H1 (cell line): Measurements from ENCODE around the gene CRBN. TPM values are rescaled to one million over a fixed set of nuclear protein-coding genes. Genes with fewer than 3 reads are reported as not detected.

ENCODE experiments used
- CTCF ChIA-PET: fragments of 300-600 bp; sonication (Branson Sonifier 250); formaldehyde crosslinking; loops from one replicate; lab custom pipeline; 2021; ENCODE audit not compliant: partially characterized antibody; lab: Charles Lee
- POLR2A ChIA-PET: fragments of 300-600 bp; sonication (Branson Sonifier 250); formaldehyde crosslinking; loops from one replicate; lab custom pipeline; 2021; ENCODE audit warnings: inconsistent platforms; ENCODE audit not compliant: partially characterized antibody; lab: Charles Lee
- DNase-seq, 2 experiments: peaks; one replicate each; pipeline versions ENCODE4 v3.0.0 to v3.0.0-alpha.2; 2010 to 2022; ENCODE audit warnings: low spot score in 2 of 2, low read depth in 1 of 2, mixed read lengths in 1 of 2
- FAIRE-seq: peaks from 2 replicates; lab custom pipeline; 2011; peaks lifted over from hg19 to GRCh38; lab: Jason Lieb, UNC
- H2AFZ ChIP-seq: 2 replicates; pipeline ENCODE4 v1.8.1; 2012; ENCODE audit warnings: low read length, inconsistent platforms
- H2AK5ac ChIP-seq: 2 replicates; pipeline ENCODE4 v1.6.1; 2013; ENCODE audit warnings: low read depth, low read length
- H2BK120ac ChIP-seq: replicated peaks from 2 replicates; pipeline ENCODE3; 2013; ENCODE audit warnings: low read depth, low read length, inconsistent platforms
- H2BK12ac ChIP-seq: 2 replicates; pipeline ENCODE4 v1.6.1; 2013; ENCODE audit warnings: low read depth, low read length
- H2BK15ac ChIP-seq: 2 replicates; pipeline ENCODE4 v1.6.1; 2013; ENCODE audit warnings: low read length
- H2BK20ac ChIP-seq: 2 replicates; pipeline ENCODE4 v1.6.1; 2013; ENCODE audit warnings: low read length
- H2BK5ac ChIP-seq: 2 replicates; pipeline ENCODE4 v1.6.1; 2013; ENCODE audit warnings: low read depth, low read length
- H3K14ac ChIP-seq: 2 replicates; pipeline ENCODE4 v1.6.1; 2013; ENCODE audit warnings: inconsistent platforms; ENCODE audit not compliant: insufficient read length
- H3K18ac ChIP-seq: 2 replicates; pipeline ENCODE4 v1.6.1; 2013; ENCODE audit warnings: low read length; ENCODE audit errors: extremely low read depth
- H3K23ac ChIP-seq: 2 replicates; pipeline ENCODE4 v1.6.1; 2013; ENCODE audit warnings: inconsistent platforms; ENCODE audit not compliant: insufficient read length
- H3K23me2 ChIP-seq: 2 replicates; pipeline ENCODE4 v1.6.1; 2013; ENCODE audit warnings: low read depth, low read length
- H3K27ac ChIP-seq: 2 replicates; pipeline ENCODE4 v1.6.1; 2011; ENCODE audit warnings: low read depth, low read length, inconsistent platforms
- H3K27me3 ChIP-seq, 4 experiments: replicated peaks in 1 of 4; 1 replicate in 1 of 4; 2 replicates in 3 of 4; pipeline versions ENCODE4 v1.6.1 to v1.8.1; 2011 to 2013; ENCODE audit warnings: low read length in 3 of 4, mild to moderate bottlenecking in 3 of 4, inconsistent platforms in 2 of 4, mixed read lengths in 2 of 4, moderate library complexity in 1 of 4; ENCODE audit not compliant: control insufficient read depth in 3 of 4, insufficient read depth in 3 of 4; ENCODE audit errors: extremely low read depth in 1 of 4
- H3K36me3 ChIP-seq, 4 experiments: 2 replicates each; pipeline versions ENCODE4 v1.6.1 to v1.8.1; 2011 to 2013; ENCODE audit warnings: mild to moderate bottlenecking in 4 of 4, low read length in 3 of 4, moderate library complexity in 2 of 4, control low read depth in 1 of 4, inconsistent platforms in 1 of 4; ENCODE audit not compliant: insufficient read depth in 4 of 4, control insufficient read depth in 2 of 4
- H3K4ac ChIP-seq: replicated peaks from 2 replicates; pipeline ENCODE3; 2013; ENCODE audit warnings: low read length, low read depth, mixed read lengths, inconsistent platforms; ENCODE audit not compliant: insufficient read length
- H3K4me1 ChIP-seq, 4 experiments: replicated peaks in 1 of 4; 1 replicate in 1 of 4; 2 replicates in 3 of 4; pipeline versions ENCODE4 v1.6.1 to v1.8.1; 2011 to 2013; ENCODE audit warnings: low read length in 3 of 4, inconsistent platforms in 2 of 4, mixed read lengths in 1 of 4; ENCODE audit not compliant: insufficient read depth in 4 of 4, control insufficient read depth in 3 of 4
- H3K4me2 ChIP-seq, 2 experiments: 2 replicates each; pipeline versions ENCODE4 v1.6.1 to v1.8.1; 2011 to 2013; ENCODE audit warnings: low read depth in 2 of 2, low read length in 2 of 2, control low read depth in 1 of 2, inconsistent platforms in 1 of 2, mild to moderate bottlenecking in 1 of 2; ENCODE audit not compliant: insufficient read depth in 1 of 2
- H3K4me3 ChIP-seq, 4 experiments: fragments of 200-600, 300-600 bp in 1 of 4; sonication (generic), shearing (Covaris generic), sonication (Bioruptor Twin) in 1 of 4; 2 replicates each; pipeline versions ENCODE4 v1.5.1 to v1.8.1; 2011 to 2016; ENCODE audit warnings: low read length in 4 of 4, low read depth in 3 of 4, control low read depth in 2 of 4, inconsistent platforms in 2 of 4, mild to moderate bottlenecking in 2 of 4, mixed read lengths in 1 of 4, moderate library complexity in 1 of 4; ENCODE audit not compliant: insufficient read depth in 2 of 4; ENCODE audit errors: extremely low read depth in 1 of 4
- H3K56ac ChIP-seq: replicated peaks from 2 replicates; pipeline ENCODE3; 2013; ENCODE audit warnings: low read depth, mild to moderate bottlenecking, mixed read lengths, low read length, inconsistent platforms; ENCODE audit not compliant: insufficient read length
- H3K79me1 ChIP-seq: 2 replicates; pipeline ENCODE4 v1.6.1; 2013; ENCODE audit warnings: low read depth, low read length, control low read depth
- H3K79me2 ChIP-seq, 2 experiments: 2 replicates each; pipeline versions ENCODE4 v1.6.1 to v1.8.1; 2012 to 2013; ENCODE audit warnings: low read length in 2 of 2, mild to moderate bottlenecking in 2 of 2, inconsistent platforms in 1 of 2; ENCODE audit not compliant: insufficient read depth in 2 of 2, control insufficient read depth in 1 of 2
- H3K9ac ChIP-seq, 4 experiments: replicated peaks in 1 of 4; 1 replicate in 1 of 4; 2 replicates in 3 of 4; pipeline versions ENCODE4 v1.6.1 to v1.8.1; 2011 to 2013; ENCODE audit warnings: low read depth in 3 of 4, low read length in 3 of 4, control low read depth in 2 of 4, mild to moderate bottlenecking in 2 of 4, moderate library complexity in 2 of 4, inconsistent platforms in 1 of 4; ENCODE audit errors: extremely low read depth in 1 of 4
- H3K9me3 ChIP-seq, 2 experiments: 2 replicates each; pipeline versions ENCODE4 v1.6.1 to v1.8.1; 2012 to 2013; ENCODE audit warnings: mild to moderate bottlenecking in 2 of 2, moderate library complexity in 2 of 2, control low read depth in 1 of 2, inconsistent platforms in 1 of 2, low read depth in 1 of 2, low read length in 1 of 2, mixed read lengths in 1 of 2; ENCODE audit not compliant: insufficient read depth in 2 of 2
- H4K20me1 ChIP-seq, 2 experiments: replicated peaks in 1 of 2; 2 replicates each; pipeline versions ENCODE3 to v1.8.1; 2011 to 2013; ENCODE audit warnings: inconsistent platforms in 2 of 2, low read length in 2 of 2, mild to moderate bottlenecking in 1 of 2; ENCODE audit not compliant: insufficient read depth in 2 of 2, control insufficient read depth in 1 of 2
- H4K5ac ChIP-seq: 2 replicates; pipeline ENCODE4 v1.6.1; 2013; ENCODE audit warnings: low read length, low read depth, mixed read lengths, inconsistent platforms; ENCODE audit not compliant: insufficient read length
- H4K8ac ChIP-seq: 2 replicates; pipeline ENCODE4 v1.8.0; 2013; ENCODE audit warnings: mild to moderate bottlenecking, moderate library complexity, low read length, inconsistent platforms; ENCODE audit not compliant: insufficient read depth; ENCODE audit errors: extremely low read depth
- H4K91ac ChIP-seq: replicated peaks from 2 replicates; pipeline ENCODE3; 2013; ENCODE audit warnings: low read length, mixed read lengths, inconsistent platforms; ENCODE audit not compliant: insufficient read length
- ASH2L ChIP-seq: fragments of 200-600, 300-600 bp; sonication (generic); IDR thresholded peaks from one replicate; pipeline ENCODE4 v1.7.1; 2017; ENCODE audit warnings: low read length
- ATF3 ChIP-seq: IDR thresholded peaks from 2 replicates; pipeline ENCODE4 v1.6.1; 2011; ENCODE audit warnings: low read depth, mild to moderate bottlenecking, low read length; ENCODE audit not compliant: insufficient read depth
- CREB1 ChIP-seq: IDR thresholded peaks from 2 replicates; pipeline ENCODE4 v1.6.1; 2012; ENCODE audit warnings: inconsistent platforms
- E2F6 ChIP-seq: IDR thresholded peaks from 2 replicates; pipeline ENCODE4 v1.6.1; 2012; ENCODE audit warnings: inconsistent platforms
- GABPA ChIP-seq: IDR thresholded peaks from 2 replicates; pipeline ENCODE4 v1.6.1; 2011; ENCODE audit warnings: mild to moderate bottlenecking, low read length, moderate library complexity, borderline replicate concordance; ENCODE audit not compliant: insufficient read depth
- HDAC2 ChIP-seq, 2 experiments: fragments of 300-600 bp in 1 of 2; sonication (generic) in 1 of 2; IDR thresholded peaks; 2 replicates each; pipeline ENCODE4 v1.6.1; 2011 to 2012; ENCODE audit warnings: low read depth in 2 of 2, low read length in 2 of 2, mild to moderate bottlenecking in 2 of 2, moderate library complexity in 2 of 2, borderline replicate concordance in 1 of 2, inconsistent platforms in 1 of 2
- KDM4A ChIP-seq: IDR thresholded peaks from one replicate; pipeline ENCODE4 v1.7.1; 2012; ENCODE audit warnings: low read depth, mild to moderate bottlenecking, moderate library complexity, low read length, inconsistent platforms; ENCODE audit not compliant: severe bottlenecking
- KDM5A ChIP-seq: fragments of 200-600 bp; IDR thresholded peaks from 2 replicates; pipeline ENCODE4 v1.7.1; 2012; ENCODE audit warnings: mild to moderate bottlenecking, low read length, inconsistent platforms, mixed read lengths
- RBBP5 ChIP-seq: IDR thresholded peaks from 2 replicates; pipeline ENCODE4 v1.7.1; 2012; ENCODE audit warnings: low read depth, mild to moderate bottlenecking, inconsistent platforms, low read length, moderate library complexity, borderline replicate concordance
- SIN3A ChIP-seq, 2 experiments: IDR thresholded peaks in 1 of 2; conservative IDR thresholded peaks in 1 of 2; 2 replicates each; pipeline ENCODE4 v1.6.1; 2011 to 2012; ENCODE audit warnings: low read length in 2 of 2, improper control_type of control experiment in 1 of 2, low read depth in 1 of 2, mild to moderate bottlenecking in 1 of 2
- SP4 ChIP-seq: IDR thresholded peaks from 2 replicates; pipeline ENCODE4 v1.6.1; 2012; ENCODE audit warnings: low read length, inconsistent platforms
- SUZ12 ChIP-seq: fragments of 200-600 bp; sonication (generic); IDR thresholded peaks from 2 replicates; pipeline ENCODE4 v1.6.1; 2012; ENCODE audit warnings: mild to moderate bottlenecking, inconsistent platforms, low read length, moderate library complexity, mixed read lengths
- YY1 ChIP-seq: IDR thresholded peaks from 2 replicates; pipeline ENCODE4 v1.6.1; 2011; ENCODE audit warnings: low read depth, mild to moderate bottlenecking, low read length
- WGBS, 2 experiments: shearing (Covaris generic) in 1 of 2; methylation state at CpG; one replicate each; pipeline versions ENCODE4 v1.1.6 to v1.1.7; 2013 to 2015; ENCODE audit warnings: low lambda C conversion rate in 2 of 2, mixed read lengths in 2 of 2, inconsistent platforms in 1 of 2, low coverage in 1 of 2, missing lambda C conversion rate in 1 of 2; ENCODE audit not compliant: insufficient replicate concordance in 2 of 2, insufficient coverage in 1 of 2, insufficient read length in 1 of 2; ENCODE audit errors: extremely low coverage in 1 of 2, missing lambda C conversion rate in 1 of 2; 5-methylcytosine and 5-hydroxymethylcytosine counted together
- polyA plus RNA-seq, 7 experiments: library from polyadenylated mRNA; depleted of rRNA in 3 of 7; stranded (reverse) in 5 of 7; unstranded in 2 of 7; fragments of >200 nt in 5 of 7; fragments of 200-250 nt in 2 of 7; gene quantifications; 1 replicate in 5 of 7; 2 replicates in 1 of 7; 4 replicates in 1 of 7; pipeline versions ENCODE4 v1.2.1 to v1.2.3, GENCODE V29; 2011 to 2013; ENCODE audit warnings: missing spikeins in 2 of 7, mixed read lengths in 2 of 7
- total RNA-seq: library from RNA; stranded (reverse); fragmentation: NEBNext Ultra II Directional; extraction: Animal tissue kit (Norgen Biotek cat#: 25700); gene quantifications from 2 replicates; pipeline ENCODE4 v1.2.1, GENCODE V29; 2021

CRBN gene
- total and polyA plus RNA-seq, 2 of the 8 experiments (the other 6 are each of a cell fraction or from before 2014, with no cell fraction given): 13.4 to 30.3 TPM

- no peak overlapping the region for H2AK5ac ChIP-seq
- 94% methylated on average over 1 of the region's 1 CpG; no CpG with 5 or more reads in 1 of the 2 experiments for WGBS, 2 experiments
- no peaks in the 10 kb centered on the region for H3K79me1 ChIP-seq
- no peak overlapping the region for H3K56ac ChIP-seq
- no peak overlapping the region for H3K18ac ChIP-seq
- H4K5ac ChIP-seq: no peak overlapping the region
- no peak overlapping the region for H2BK20ac ChIP-seq
- no peaks in the 10 kb centered on the region for H3K23me2 ChIP-seq
- H2AFZ ChIP-seq: no peak overlapping the region
- no peak overlapping the region for H3K27ac ChIP-seq
- ChIA-PET POLR2A (interaction anchor here (0.6 to 1.2 kb wide), 3 partner anchors 10 to 1326 kb away, joined by 3 to 6 read pairs (median 3); no protein-coding TSS in a partner anchor), CTCF (no interaction called here)
- H3K9me3 ChIP-seq: no peaks in the 10 kb centered on the region
- DNase-seq (no peak), FAIRE-seq (no peak)
- no peak overlapping the region for H2BK12ac ChIP-seq
- H4K20me1 ChIP-seq: peaks cover 2 to 3% of the 10 kb centered on the region in 2 experiments
- H3K27me3 ChIP-seq: no peaks in the 10 kb centered on the region
- no peak overlapping the region for H3K4me2 ChIP-seq
- no peak overlapping the region for H3K9ac ChIP-seq
- no peaks in the 10 kb centered on the region for H3K79me2 ChIP-seq
- H3K14ac ChIP-seq: no peak overlapping the region
- peaks cover 2 to 90% (median 45%) of the 10 kb centered on the region in 4 experiments; a peak in 7 of 8 replicates for H3K36me3 ChIP-seq
- H4K91ac ChIP-seq: no peak overlapping the region
- H2BK15ac ChIP-seq: no peak overlapping the region
- no peak overlapping the region for H3K4me3 ChIP-seq
- no peaks in the 10 kb centered on the region for H3K4me1 ChIP-seq
- H2BK120ac ChIP-seq: no peak overlapping the region
- H4K8ac ChIP-seq: no peak overlapping the region
- H3K4ac ChIP-seq: no peak overlapping the region
- no peak overlapping the region for H2BK5ac ChIP-seq
- no peak overlapping the region for H3K23ac ChIP-seq
- no peak for TF ChIP-seq KDM5A
- TF ChIP-seq HDAC2 (IDR thresholded peaks at IDR 0.05; ENCODE audit: borderline replicate concordance in 1 of 2, low read depth in 2 of 2, low read length in 2 of 2): no peak
- no peak for TF ChIP-seq KDM4A
- no peak for TF ChIP-seq ASH2L
- TF ChIP-seq RBBP5: no peak
- no peak for TF ChIP-seq CREB1
- no peak for TF ChIP-seq E2F6
- TF ChIP-seq GABPA: no peak
- no peak for TF ChIP-seq SUZ12
- no peak for TF ChIP-seq SP4
- no peak for TF ChIP-seq SIN3A (conservative IDR thresholded peaks at IDR 0.05 in 1 of 2, IDR thresholded peaks at IDR 0.05 in 1 of 2; ENCODE audit: low read depth in 1 of 2, low read length in 2 of 2)
- TF ChIP-seq ATF3: no peak
- TF ChIP-seq YY1: no peak
Observed at GRCh38 chr3:3149560-3149959, 29.9 kb downstream of the CRBN start.
